HG03432 (cell line): ENCODE measurements around the gene OR52E4.

Experiments
- ATAC-seq: cut with Tn5 transposase; IDR thresholded peaks from one replicate; pipeline ENCODE4 v1.9.1; 2021; ENCODE audit warnings: mild to moderate bottlenecking, moderate library complexity; ENCODE audit not compliant: unreplicated experiment

Gene OR52E4

GRCh38 chr11:5928811-5929210, 48.4 kb downstream of the OR52E4 start:
- no peak for ATAC-seq

DNA sequence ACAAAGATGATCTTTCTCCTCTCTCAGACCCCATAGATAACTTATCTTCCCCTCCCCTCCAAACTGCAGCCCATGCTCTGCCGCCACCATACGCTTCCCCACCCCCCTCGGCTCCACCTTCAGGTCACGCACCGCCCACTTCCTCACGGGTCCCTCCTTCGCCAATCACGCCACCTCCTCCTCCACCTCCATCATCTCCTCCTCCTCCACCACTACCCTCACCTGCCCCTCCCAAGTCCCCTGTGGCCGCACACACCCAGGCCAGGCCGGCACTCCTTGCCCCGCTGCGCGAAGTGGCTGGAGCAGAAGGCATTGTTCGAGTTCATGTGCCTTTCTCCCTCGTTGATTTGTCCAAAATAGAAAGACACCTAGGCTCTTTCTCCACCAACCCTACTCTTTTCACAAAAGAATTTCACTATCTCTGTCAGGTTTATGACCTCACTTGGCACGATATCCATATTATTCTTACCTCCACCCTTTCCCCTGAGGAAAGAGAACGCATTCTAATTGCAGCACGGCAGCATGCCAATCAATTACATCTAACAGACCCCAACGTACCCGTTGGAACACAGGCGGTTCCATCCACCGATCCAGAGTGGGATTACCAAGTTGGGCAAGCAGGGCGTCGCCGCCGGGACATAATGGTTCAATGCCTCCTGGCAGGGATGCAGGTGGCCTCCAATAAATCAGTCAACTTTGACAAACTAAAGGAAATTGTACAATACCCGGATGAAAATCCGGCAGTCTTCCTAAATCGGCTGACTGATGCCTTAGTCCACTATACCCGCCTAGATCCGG, 49.3 kb downstream of the OR52E4 start:
- ATAC-seq: no peak

DNA sequence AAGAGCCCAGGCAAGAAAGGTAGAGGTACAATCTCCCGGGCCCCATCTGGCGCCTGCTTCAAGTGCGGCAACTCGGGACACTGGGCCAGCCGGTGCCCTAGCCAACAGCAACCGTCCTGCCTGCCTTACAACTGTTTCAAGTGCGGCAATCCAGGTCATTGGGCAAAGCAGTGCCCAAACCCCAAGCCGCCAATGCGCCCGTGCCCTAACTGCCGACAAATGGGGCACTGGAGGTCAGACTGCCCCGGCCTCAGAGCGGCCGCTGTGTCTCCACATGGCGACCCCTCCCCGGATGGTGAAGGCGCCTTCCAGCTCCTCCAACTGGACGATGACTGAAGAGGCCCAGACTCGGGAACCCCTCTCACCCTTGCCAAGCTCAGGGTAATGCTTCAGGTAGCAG, 50.2 kb downstream of the OR52E4 start:
- ATAC-seq: no peak

- no peak for ATAC-seq
Observed at GRCh38 chr11:5931061-5931460, 50.6 kb downstream of the OR52E4 start.

DNA sequence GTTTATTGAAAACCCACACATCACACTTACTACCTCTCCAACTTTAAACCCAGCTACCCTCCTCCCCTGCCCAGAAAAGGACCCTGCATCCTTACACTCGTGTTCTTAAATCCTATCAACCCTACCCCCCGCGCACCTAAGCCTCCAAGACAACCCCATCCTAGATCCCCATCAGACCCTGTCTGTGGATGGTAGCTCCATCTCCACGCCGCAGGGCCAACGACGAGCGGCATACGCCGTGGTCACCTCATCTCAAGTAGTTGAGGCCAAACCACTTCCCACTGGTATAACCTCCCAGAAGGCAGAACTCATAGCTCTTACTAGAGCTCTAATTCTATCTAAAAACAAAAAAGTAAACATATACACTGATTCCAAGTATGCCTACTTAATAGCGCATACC, 52.2 kb downstream of the OR52E4 start:
- ATAC-seq: no peak

- no peak for ATAC-seq
Observed at GRCh38 chr11:5933116-5933515, 52.7 kb downstream of the OR52E4 start.
